ENCODE data around the gene MGMT.

- no peak for TF ChIP-seq CTCF (IDR thresholded peaks at IDR 0.05)
- no peak for TF ChIP-seq POLR2A (IDR thresholded peaks at IDR 0.05)
These were observed 278.2 kb downstream of the MGMT start for GRCh38 chr10:129745186-129745750.
